Measurements from ENCODE around the gene TBC1D16. TPM values are rescaled to one million over a fixed set of nuclear protein-coding genes. Genes with fewer than 3 reads are reported as not detected.
"Not testable (repeated sequence)": the region's sequence is repeated elsewhere in the genome, so short reads cannot be mapped to it uniquely, and the experiment has no call there.

Gene TBC1D16
- total RNA-seq, 1 donor from 2014 or later: 23.7 TPM

DNA sequence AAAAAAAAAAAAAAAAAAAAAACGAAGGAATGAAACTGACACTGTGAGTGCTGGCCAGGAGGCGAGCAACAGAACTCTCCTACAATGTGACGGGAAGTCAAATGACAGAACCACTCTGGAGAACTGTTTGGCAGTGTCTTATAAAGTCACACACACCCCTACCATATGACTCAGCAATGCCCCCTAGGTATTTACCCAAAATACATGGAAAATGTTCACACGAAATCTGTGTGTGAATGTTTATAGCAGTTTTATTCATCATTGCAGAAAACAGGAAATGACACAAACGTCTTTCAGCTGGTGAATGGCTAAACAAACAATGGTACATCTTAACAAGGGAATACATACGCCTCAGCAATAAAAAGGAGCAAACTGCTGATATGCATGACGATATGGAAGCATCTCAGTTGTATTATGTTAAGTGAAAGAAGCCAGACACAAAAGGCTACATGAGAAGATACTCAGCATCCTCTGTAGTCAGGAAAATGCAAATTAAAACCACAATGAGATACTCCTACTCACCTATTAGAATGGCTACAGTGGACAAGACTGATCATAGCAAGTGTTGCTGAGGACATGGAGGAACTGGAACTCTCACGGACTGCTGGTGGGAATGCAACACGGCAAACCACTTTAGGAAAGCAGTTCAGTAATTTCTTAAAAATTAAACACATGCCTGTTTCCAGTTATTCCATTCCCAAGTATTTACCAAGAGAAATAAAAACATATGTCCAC lies 74.7 kb downstream of the TBC1D16 start:
- DNase-seq (ENCODE audit: low read depth): peak; percentile 70
- no peaks in the 10 kb centered on the region for H3K27me3 ChIP-seq (ENCODE audit: control insufficient read depth, insufficient read depth, low read length)
- no peaks in the 10 kb centered on the region for H3K36me3 ChIP-seq (ENCODE audit: control insufficient read depth, insufficient read depth, low read length)
- FAIRE-seq: peak; percentile 77
- TF ChIP-seq, protein P1, sequence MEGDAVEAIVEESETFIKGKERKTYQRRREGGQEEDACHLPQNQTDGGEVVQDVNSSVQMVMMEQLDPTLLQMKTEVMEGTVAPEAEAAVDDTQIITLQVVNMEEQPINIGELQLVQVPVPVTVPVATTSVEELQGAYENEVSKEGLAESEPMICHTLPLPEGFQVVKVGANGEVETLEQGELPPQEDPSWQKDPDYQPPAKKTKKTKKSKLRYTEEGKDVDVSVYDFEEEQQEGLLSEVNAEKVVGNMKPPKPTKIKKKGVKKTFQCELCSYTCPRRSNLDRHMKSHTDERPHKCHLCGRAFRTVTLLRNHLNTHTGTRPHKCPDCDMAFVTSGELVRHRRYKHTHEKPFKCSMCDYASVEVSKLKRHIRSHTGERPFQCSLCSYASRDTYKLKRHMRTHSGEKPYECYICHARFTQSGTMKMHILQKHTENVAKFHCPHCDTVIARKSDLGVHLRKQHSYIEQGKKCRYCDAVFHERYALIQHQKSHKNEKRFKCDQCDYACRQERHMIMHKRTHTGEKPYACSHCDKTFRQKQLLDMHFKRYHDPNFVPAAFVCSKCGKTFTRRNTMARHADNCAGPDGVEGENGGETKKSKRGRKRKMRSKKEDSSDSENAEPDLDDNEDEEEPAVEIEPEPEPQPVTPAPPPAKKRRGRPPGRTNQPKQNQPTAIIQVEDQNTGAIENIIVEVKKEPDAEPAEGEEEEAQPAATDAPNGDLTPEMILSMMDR (IDR thresholded peaks at IDR 0.05; ENCODE audit: insufficient read depth, low read length, severe bottlenecking): no peak
- no peak overlapping the region for H3K4me3 ChIP-seq (ENCODE audit: low read depth, low read length)

DNA sequence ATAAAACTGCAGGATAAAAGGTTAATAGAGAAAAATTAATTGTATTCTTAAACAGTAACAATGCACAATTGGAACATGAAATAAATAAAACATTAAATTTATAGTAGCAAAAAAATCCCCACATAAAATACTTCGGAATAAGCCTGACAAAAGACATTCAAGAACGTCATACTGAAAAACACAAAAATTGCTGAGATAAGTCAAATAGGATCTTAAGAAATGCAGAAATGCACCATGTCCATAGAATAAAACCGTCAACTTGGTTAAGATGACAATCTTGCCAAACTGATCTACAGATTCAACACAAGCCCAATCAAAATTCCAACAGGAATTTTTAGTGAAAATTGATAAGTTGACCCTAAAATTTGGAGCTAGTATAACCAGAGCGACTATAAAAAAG lies 76.6 kb downstream of the TBC1D16 start:
- Histone ChIP-seq H3K36me3 (ENCODE audit: control insufficient read depth, insufficient read depth, low read length) (no peaks in the 10 kb centered on the region), H3K4me3 (ENCODE audit: low read depth, low read length) (no peak overlapping the region), H3K27me3 (ENCODE audit: control insufficient read depth, insufficient read depth, low read length) (no peaks in the 10 kb centered on the region)
- DNase-seq (ENCODE audit: low read depth): no peak
- no peak for FAIRE-seq
- TF ChIP-seq, protein P1 (IDR thresholded peaks at IDR 0.05; ENCODE audit: insufficient read depth, low read length, severe bottlenecking): no peak

DNA sequence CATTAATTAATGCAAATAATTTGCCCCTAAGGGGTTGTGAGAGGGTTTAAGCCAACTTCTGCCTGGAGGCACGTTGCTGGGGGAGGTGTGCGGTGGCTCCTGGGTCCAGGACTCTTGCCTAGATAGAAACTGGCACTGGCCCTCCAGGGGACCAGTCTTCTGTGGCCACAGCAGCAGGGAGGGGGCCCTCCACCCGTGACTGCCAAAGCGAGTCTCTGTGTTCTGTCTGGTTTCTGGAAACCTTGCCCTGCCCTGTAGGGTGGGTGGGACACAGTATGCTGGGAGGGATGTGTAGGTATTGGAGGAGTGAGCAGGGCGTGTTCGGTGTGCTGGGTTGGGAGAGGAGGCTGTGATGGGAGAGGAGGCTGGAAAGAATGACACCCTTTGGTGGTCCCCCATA lies 78.8 kb downstream of the TBC1D16 start:
- Histone ChIP-seq H3K36me3 (ENCODE audit: control insufficient read depth, insufficient read depth, low read length) (peaks cover 2% of the 10 kb centered on the region), H3K4me3 (ENCODE audit: low read depth, low read length) (no peak overlapping the region), H3K27me3 (ENCODE audit: control insufficient read depth, insufficient read depth, low read length) (no peaks in the 10 kb centered on the region)
- FAIRE-seq (no peak), DNase-seq (ENCODE audit: low read depth) (no peak)
- TF ChIP-seq, protein P1 (IDR thresholded peaks at IDR 0.05; ENCODE audit: insufficient read depth, low read length, severe bottlenecking): no peak

DNA sequence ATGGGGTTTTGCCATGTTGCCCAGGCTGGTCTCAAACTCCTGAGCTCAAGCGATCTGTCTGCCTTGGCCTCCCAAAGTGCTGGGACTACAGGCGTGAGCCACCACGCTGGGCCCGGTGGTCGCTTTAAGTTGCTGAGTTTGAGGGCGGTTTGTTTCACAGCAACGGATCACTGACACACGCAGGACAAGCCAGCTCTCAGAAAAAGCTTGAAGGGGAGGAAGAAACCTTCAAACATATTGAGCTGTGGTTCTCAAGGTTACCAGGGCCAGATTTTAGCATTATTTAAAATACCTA lies 79.3 kb downstream of the TBC1D16 start:
- not testable (repeated sequence) for H3K4me3 ChIP-seq (ENCODE audit: low read depth, low read length); H3K27me3 ChIP-seq (ENCODE audit: control insufficient read depth, insufficient read depth, low read length); DNase-seq (ENCODE audit: low read depth); H3K36me3 ChIP-seq (ENCODE audit: control insufficient read depth, insufficient read depth, low read length); FAIRE-seq

DNA sequence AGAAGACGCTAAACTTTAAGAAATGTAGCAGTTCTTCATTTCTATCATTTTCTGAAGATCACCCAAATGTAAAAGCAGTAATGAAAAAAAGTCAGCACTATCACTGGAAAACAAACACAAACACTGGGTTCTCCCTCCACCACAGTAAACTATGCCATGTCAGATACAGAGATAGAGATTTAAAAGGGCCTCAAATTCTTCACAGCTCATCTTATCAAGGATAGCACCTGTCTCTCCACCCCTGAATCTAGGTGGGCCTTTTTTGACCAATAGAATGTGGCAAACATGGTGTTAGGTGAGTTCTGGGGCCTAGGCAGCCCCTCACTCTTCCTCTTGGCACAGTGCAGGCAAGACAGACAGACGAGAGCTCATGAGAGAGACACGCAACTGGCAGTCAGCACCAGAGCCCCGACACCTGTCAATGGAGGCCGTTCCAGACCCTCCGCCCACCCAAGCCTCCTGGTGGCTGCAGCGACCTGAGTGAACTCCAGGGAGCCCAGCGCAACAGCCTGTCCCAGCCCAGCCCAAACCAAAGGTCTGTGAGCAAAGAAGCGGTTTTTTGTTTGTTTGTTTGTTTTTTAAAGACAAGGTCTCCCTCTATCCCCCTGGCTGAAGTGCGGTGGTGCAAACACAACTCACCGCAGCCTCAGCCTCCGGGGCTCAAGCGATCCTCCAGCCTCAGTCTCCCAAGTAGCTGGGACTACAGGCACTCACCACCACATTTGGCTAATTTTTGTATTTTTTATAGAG lies 79.8 kb downstream of the TBC1D16 start:
- Histone ChIP-seq H3K27me3 (ENCODE audit: control insufficient read depth, insufficient read depth, low read length) (no peaks in the 10 kb centered on the region), H3K36me3 (ENCODE audit: control insufficient read depth, insufficient read depth, low read length) (peaks cover 2% of the 10 kb centered on the region), H3K4me3 (ENCODE audit: low read depth, low read length) (no peak overlapping the region)
- FAIRE-seq (peak; percentile 18), DNase-seq (ENCODE audit: low read depth) (no peak)
- TF ChIP-seq, protein P1 (IDR thresholded peaks at IDR 0.05; ENCODE audit: insufficient read depth, low read length, severe bottlenecking): no peak

DNA sequence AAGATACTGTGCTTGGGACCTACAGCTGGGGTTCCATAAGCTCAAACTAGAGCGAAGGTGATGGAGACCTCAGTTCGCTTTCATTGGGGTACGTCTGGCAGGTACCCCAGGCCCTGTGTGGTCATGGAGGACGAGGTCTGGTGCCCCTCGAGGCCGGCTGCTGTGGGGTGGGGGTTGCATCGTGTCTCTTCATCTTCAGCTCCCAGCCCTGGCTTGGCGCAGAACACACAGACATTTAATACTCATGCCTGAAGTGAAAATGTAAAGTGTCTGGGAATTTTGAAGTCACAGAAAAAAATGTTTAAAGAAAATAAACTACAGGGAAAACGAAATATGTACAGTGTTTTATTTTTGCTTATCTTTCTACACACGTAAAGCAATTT lies 80.5 kb downstream of the TBC1D16 start:
- H3K27me3 ChIP-seq (ENCODE audit: control insufficient read depth, insufficient read depth, low read length): no peaks in the 10 kb centered on the region
- no peak for FAIRE-seq
- no peak for DNase-seq (ENCODE audit: low read depth)

More for the DNA sequence above, 80.5 kb downstream of the TBC1D16 start:
- Histone ChIP-seq H3K4me3 (ENCODE audit: low read depth, low read length) (no peak overlapping the region), H3K36me3 (ENCODE audit: control insufficient read depth, insufficient read depth, low read length) (peaks cover 2% of the 10 kb centered on the region)
- TF ChIP-seq, protein P1 (IDR thresholded peaks at IDR 0.05; ENCODE audit: insufficient read depth, low read length, severe bottlenecking): no peak

Data from bronchial epithelial cell (primary cell).